Activated CD4-positive, alpha-beta T cell treated with anti-CD3 and anti-CD28 coated beads, Interleukin-2, amount 50 U/mL, for 24 hours (primary cell): Measurements from ENCODE around the gene TNMD.

Experiments used
- DNase-seq, 2 donors: peaks; one replicate each; pipeline ENCODE4 v3.0.0-alpha.2; 2020; ENCODE audit warnings: low read depth in 1 of 2, low spot score in 1 of 2

The TNMD gene

GRCh38 chrX:100643956-100644860 lies 59.5 kb downstream of the TNMD start, which contains the start of gene SRPX2:
SRPX2 (plus strand) TSS chrX:100644199; CDS start chrX:100646323, 2,124 bp downstream.
- DNase-seq, result no peak

GRCh38 chrX:100645106-100645505 lies 60.4 kb downstream of the TNMD start:
- no peak for DNase-seq

GRCh38 chrX:100647095-100647494 lies 62.4 kb downstream of the TNMD start:
- DNase-seq, result no peak

- DNase-seq, result no peak
Measured at GRCh38 chrX:100647739-100648138, 63.0 kb downstream of the TNMD start.

GRCh38 chrX:100648458-100649417 lies 64.0 kb downstream of the TNMD start:
- DNase-seq, result no peak
